ENCODE measurements around the gene ZMYND8. TPM values are rescaled to one million over a fixed set of nuclear protein-coding genes. Genes with fewer than 3 reads are reported as not detected.

Gene ZMYND8
- polyA plus RNA-seq, 6 donors from 2014 or later, result 2.7 to 22.7 (median 12.1) TPM

DNA sequence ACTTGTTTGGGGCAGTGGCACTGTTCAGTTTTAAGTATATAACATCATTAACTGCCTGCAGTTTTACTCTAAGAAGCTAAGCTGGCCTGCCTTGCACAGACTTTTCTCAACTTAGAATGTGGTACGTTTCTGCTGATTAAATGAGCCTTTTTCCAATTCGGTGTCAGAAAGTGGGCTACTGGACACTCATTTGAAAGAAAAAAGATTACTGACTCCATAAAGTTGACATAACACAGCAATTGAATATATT lies 2.1 kb downstream of the ZMYND8 start:
- Mint-ChIP-seq H3K9me3 (no peaks in the 10 kb centered on the region), H3K27me3 (no peaks in the 10 kb centered on the region), H3K36me3 (no peaks in the 10 kb centered on the region), H3K4me3 (peak overlapping the region in 2 of 8 donors; percentile 95 to 97), H3K4me1 (peaks cover 20 to 57% (median 36%) of the 10 kb centered on the region in 3 donors), H3K27ac (peak overlapping the region in 3 of 6 donors; percentile 86 to 94 (median 90))
- ATAC-seq (ENCODE audit: low read depth in 2 of 2), result no peak
- DNase-seq, result no peak

GRCh38 chr20:47353692-47354463 lies 2.6 kb downstream of the ZMYND8 start:
- ATAC-seq (ENCODE audit: low read depth in 2 of 2) (no peak), DNase-seq (no peak)
- peak overlapping the region in 2 of 8 donors; percentile 95 to 97 for H3K4me3 Mint-ChIP-seq
- H3K9me3 Mint-ChIP-seq, result no peaks in the 10 kb centered on the region
- H3K4me1 Mint-ChIP-seq, result peaks cover 15 to 57% (median 30%) of the 10 kb centered on the region in 3 donors
- no peaks in the 10 kb centered on the region for H3K27me3 Mint-ChIP-seq
- H3K27ac Mint-ChIP-seq, result peak overlapping the region in 3 of 6 donors; percentile 71 to 90 (median 89)
- no peaks in the 10 kb centered on the region for H3K36me3 Mint-ChIP-seq

GRCh38 chr20:47353239-47353691 lies 3.2 kb downstream of the ZMYND8 start:
- H3K4me3 Mint-ChIP-seq, result peak overlapping the region in 1 of 8 donors; percentile 97
- H3K27ac Mint-ChIP-seq, result peak overlapping the region in 3 of 6 donors; percentile 24 to 84 (median 76)

DNA sequence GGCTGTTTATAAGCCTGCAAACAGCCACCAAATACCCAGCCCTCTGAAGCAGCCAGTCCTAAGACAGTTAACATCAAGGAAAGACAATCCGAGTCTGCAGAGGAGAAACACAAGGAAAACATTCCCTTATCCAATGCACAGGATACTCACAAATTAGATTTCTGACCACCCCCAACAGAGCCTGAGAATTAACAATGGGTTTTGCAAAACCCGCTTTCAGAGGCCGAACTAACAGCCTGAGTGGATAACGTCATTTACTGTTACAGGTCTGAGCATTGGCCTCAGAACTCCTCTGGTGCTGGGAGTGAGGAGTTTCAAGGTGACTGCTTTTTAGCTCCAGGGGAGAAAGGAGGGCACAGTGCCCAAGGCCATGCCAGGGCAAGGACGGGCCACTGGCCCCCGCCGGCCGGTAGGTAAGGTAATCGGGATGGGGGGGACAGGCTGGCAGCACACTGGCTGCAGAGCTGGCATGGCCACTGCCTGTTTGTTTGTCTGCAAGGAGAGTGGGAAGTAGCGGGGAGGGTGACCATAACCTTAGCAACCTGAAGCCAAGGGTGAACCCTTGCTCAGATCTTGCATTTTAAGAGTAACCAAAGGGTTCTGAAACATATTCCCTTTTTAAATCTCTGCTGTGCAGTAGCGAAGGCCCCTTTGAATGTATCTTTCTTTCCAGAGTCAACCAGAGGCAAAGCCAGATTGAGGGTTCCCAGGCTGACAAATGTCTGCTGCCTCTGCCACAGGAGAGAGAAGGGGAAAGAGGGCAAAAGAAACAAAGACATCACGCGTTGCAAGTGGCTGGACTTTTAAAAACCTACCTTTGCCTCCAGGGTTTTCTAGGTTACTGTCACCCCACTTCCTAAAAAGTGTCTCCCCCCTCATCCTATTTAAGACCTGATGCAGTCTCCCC lies 3.9 kb downstream of the ZMYND8 start:
- Mint-ChIP-seq H3K4me1 (peaks cover 4 to 52% (median 17%) of the 10 kb centered on the region in 3 donors), H3K27ac (peak overlapping the region in 3 of 6 donors; percentile 81 to 91 (median 84)), H3K9me3 (no peaks in the 10 kb centered on the region), H3K27me3 (no peaks in the 10 kb centered on the region), H3K4me3 (peak overlapping the region in 2 of 8 donors; percentile 84 to 97), H3K36me3 (peaks cover 0 to 3% of the 10 kb centered on the region in 2 donors)
- ATAC-seq (ENCODE audit: low read depth in 2 of 2) (no peak), DNase-seq (no peak)

More at GRCh38 chr20:47353239-47353691, 3.2 kb downstream of the ZMYND8 start:
- no peaks in the 10 kb centered on the region for H3K27me3 Mint-ChIP-seq
- DNase-seq (no peak), ATAC-seq (ENCODE audit: low read depth in 2 of 2) (no peak)
- no peaks in the 10 kb centered on the region for H3K36me3 Mint-ChIP-seq
- no peaks in the 10 kb centered on the region for H3K9me3 Mint-ChIP-seq
- peaks cover 9 to 55% (median 24%) of the 10 kb centered on the region in 3 donors for H3K4me1 Mint-ChIP-seq

DNA sequence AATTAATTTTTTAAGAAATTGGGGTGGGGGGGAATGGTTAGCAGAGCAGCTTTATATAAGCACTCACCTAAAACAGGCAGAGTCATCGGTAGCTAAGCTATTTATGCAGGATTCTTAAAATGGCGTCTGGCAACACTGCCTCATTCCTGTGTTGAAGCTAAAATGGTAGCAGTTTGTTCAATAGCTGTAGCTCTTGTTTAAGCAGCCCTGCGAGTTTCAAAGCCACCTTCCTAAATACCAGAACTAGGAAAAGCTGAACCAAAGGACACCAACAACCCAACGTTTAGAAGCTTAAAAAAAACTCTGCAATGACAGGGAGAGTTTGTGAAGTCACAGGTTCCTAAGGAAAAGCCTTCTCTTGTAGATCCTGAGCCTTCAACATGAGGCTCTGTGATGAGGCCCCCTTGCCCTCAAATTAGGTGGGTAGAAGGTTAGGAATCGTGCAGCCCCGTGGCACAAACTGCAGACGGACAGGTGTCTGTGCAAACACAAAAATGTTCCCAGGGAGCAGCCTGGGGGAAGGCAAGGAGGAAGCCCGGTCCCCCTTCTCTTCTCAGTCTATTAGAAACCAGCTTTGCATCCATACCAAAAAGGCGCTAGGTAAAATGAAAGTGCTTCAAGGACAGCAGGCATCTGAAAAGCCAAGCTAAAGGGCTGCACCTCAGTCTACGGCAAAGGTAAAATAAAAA lies 4.7 kb downstream of the ZMYND8 start:
- H3K4me1 Mint-ChIP-seq, result peaks cover 0 to 52% (median 10%) of the 10 kb centered on the region in 3 donors
- no peaks in the 10 kb centered on the region for H3K27me3 Mint-ChIP-seq
- peak overlapping the region in 2 of 6 donors; percentile 81 to 91 for H3K27ac Mint-ChIP-seq
- ATAC-seq (ENCODE audit: low read depth in 2 of 2) (peak; percentile 47 to 52), DNase-seq (no peak)
- H3K9me3 Mint-ChIP-seq, result no peaks in the 10 kb centered on the region
- H3K36me3 Mint-ChIP-seq, result peaks cover 5% of the 10 kb centered on the region in 2 donors
- peak overlapping the region in 2 of 8 donors; percentile 84 to 97 for H3K4me3 Mint-ChIP-seq

GRCh38 chr20:47350691-47351545 lies 5.6 kb downstream of the ZMYND8 start:
- Mint-ChIP-seq H3K27ac (peak overlapping the region in 1 of 6 donors; percentile 30), H3K4me3 (peak overlapping the region in 1 of 8 donors; percentile 84), H3K9me3 (no peaks in the 10 kb centered on the region), H3K36me3 (peaks cover 8 to 13% of the 10 kb centered on the region in 2 donors), H3K4me1 (peaks cover 0 to 54% (median 2%) of the 10 kb centered on the region in 3 donors), H3K27me3 (no peaks in the 10 kb centered on the region)
- DNase-seq, result no peak
- no peak for ATAC-seq (ENCODE audit: low read depth in 2 of 2)

DNA sequence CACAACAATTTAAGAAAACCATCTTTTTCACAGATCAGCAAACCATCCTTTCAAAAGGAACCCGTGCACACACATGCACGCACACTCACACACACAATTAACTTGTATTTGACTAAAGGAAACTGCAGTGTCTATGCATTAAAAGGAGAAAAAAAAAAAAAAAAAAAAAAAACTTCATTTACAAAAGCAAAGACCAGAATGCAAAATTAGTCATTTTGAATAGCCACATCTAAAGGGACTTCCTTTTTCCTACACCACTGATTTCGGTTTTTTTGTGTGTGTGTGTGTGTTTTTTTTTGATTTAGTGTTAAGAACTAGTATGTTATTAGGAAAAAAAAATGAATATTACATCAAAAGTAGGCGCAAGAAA lies 6.3 kb downstream of the ZMYND8 start:
- Mint-ChIP-seq H3K4me1 (peaks cover 1 to 48% (median 3%) of the 10 kb centered on the region in 3 donors), H3K27me3 (no peaks in the 10 kb centered on the region), H3K4me3 (no peak overlapping the region), H3K9me3 (no peaks in the 10 kb centered on the region), H3K36me3 (peaks cover 8 to 13% of the 10 kb centered on the region in 2 donors), H3K27ac (no peak overlapping the region)
- DNase-seq (no peak), ATAC-seq (ENCODE audit: low read depth in 2 of 2) (peak in 1 of 2 donors; percentile 32)

DNA sequence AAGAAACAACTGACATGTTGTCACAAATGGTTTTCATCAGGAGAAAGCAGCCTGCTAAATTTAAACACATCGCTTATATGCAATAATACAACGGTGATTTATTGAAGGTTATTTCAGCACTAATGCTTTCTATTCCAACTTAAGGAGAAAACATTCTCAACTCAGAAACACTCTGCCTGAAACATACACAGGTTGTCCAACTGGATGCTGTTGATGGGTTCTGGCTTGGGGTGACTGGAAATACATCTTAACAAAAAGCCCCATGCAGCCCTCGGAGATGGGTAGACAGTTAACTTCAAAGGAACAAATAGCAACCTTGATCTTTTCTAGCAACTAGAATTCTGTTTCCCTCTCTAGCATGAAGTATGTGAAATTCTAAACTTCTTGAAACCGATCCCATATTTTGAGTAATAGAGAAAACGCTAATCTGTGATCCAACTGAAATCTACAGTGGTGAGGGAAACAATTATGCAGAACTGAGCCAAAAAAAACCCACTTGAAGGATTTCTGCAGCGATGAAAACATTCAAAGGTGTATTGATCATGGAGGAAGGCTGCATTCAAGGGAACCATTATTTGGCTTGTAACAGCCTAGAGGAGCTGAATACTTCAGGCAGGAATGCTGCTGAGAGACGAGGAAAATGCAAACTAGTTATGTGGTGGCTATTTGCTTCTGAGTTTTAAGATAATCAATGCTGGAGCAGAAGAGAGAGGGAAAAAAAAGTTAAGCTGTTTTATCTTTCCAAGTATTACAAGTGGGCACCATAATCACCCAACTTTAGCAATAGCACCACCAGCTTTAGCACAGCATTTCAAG lies 6.9 kb downstream of the ZMYND8 start:
- Mint-ChIP-seq H3K4me1 (peaks cover 3 to 45% (median 6%) of the 10 kb centered on the region in 3 donors), H3K4me3 (no peak overlapping the region), H3K36me3 (peaks cover 8 to 13% of the 10 kb centered on the region in 2 donors), H3K27me3 (no peaks in the 10 kb centered on the region), H3K9me3 (no peaks in the 10 kb centered on the region), H3K27ac (no peak overlapping the region)
- DNase-seq (no peak), ATAC-seq (ENCODE audit: low read depth in 2 of 2) (no peak)

GRCh38 chr20:47348539-47349142 lies 7.9 kb downstream of the ZMYND8 start:
- no peak overlapping the region for H3K4me3 Mint-ChIP-seq
- peak; percentile 18 to 22 for ATAC-seq (ENCODE audit: low read depth in 2 of 2)
- peaks cover 8 to 13% of the 10 kb centered on the region in 2 donors for H3K36me3 Mint-ChIP-seq
- no peaks in the 10 kb centered on the region for H3K9me3 Mint-ChIP-seq
- DNase-seq, result no peak
- H3K4me1 Mint-ChIP-seq, result peaks cover 8 to 41% (median 14%) of the 10 kb centered on the region in 3 donors
- no peaks in the 10 kb centered on the region for H3K27me3 Mint-ChIP-seq
- no peak overlapping the region for H3K27ac Mint-ChIP-seq

DNA sequence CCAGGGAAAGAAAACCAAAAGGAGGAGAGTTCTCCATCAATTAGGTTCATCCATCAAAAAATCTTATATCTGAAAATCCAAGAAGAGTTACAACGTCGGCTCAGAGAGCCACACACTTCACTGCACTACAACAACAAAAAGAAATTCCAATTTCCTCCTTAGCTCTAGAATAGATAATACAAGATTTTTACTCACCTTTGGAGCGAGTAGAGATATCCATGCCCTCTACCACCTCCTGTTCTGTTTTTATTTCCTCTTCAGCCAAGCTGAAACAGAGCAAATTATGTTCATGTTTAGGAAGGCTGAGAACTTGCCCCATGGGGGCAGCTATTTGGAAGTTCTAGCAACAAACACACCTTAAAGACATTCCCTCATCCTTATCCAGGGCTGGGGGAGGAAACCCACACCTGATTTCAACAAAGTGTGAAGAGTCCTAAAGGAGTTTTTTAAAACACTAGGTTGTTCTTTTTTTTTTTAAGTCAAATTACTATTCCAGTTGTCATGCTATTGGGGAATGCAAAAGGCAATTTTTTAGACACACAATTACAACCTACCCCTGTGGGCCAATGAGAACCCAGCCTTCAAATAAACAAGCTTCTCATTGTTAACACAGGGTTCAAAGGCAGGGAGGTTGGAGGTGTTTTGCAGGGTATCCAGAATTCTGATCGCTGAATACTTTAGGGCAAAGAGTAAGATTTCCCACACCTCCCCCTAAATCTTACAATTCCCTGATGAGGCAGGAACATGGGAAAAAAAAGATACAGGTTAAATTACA lies 8.7 kb downstream of the ZMYND8 start:
- Mint-ChIP-seq H3K9me3 (no peaks in the 10 kb centered on the region), H3K27ac (peak overlapping the region in 2 of 6 donors; percentile 74 to 84), H3K4me1 (peaks cover 16 to 37% (median 22%) of the 10 kb centered on the region in 3 donors), H3K27me3 (no peaks in the 10 kb centered on the region), H3K4me3 (peak overlapping the region in 4 of 8 donors; percentile 19 to 73 (median 52)), H3K36me3 (peaks cover 8 to 13% of the 10 kb centered on the region in 2 donors)
- DNase-seq, result no peak
- ATAC-seq (ENCODE audit: low read depth in 2 of 2), result no peak

DNA sequence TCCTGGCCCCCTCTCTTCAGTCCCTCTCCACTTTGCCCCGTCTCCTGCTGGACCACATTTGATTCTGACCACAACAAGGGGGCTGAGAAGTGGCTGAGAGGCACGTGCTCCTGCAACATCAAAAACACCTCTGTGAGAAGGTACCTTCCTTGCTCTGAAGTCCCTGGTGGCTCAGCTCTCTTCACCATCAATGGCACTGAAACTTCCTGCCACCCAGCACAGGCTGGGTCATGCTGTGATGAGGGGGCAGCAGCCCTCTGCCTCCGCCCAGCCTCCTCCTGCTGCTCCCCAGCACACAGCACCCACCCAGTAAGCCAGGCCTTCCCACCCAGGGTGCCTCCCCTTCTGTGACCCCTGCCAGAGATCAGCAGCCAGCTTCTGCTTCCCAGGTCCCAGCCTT lies 10.3 kb downstream of the ZMYND8 start:
- H3K4me1 Mint-ChIP-seq, result peaks cover 20 to 28% (median 26%) of the 10 kb centered on the region in 3 donors
- no peaks in the 10 kb centered on the region for H3K9me3 Mint-ChIP-seq
- peaks cover 8 to 13% of the 10 kb centered on the region in 2 donors for H3K36me3 Mint-ChIP-seq
- DNase-seq, result no peak
- H3K27ac Mint-ChIP-seq, result peak overlapping the region in 2 of 6 donors; percentile 93 to 98
- H3K27me3 Mint-ChIP-seq, result no peaks in the 10 kb centered on the region
- peak in 1 of 2 donors; percentile 21 for ATAC-seq (ENCODE audit: low read depth in 2 of 2)
- peak overlapping the region in 5 of 8 donors; percentile 36 to 70 (median 54) for H3K4me3 Mint-ChIP-seq

Measured in naive B cell (primary cell).